HG03135 (cell line): ENCODE data around the gene ANKRD29.
"Not testable (repeated sequence)": the region's sequence is repeated elsewhere in the genome, so short reads cannot be mapped to it uniquely, and the experiment has no call there.

Experiments
- ATAC-seq: cut with Tn5 transposase; IDR thresholded peaks from one replicate; pipeline ENCODE4 v1.9.1; 2021; ENCODE audit warnings: mild to moderate bottlenecking, moderate library complexity; ENCODE audit not compliant: unreplicated experiment

Gene ANKRD29

GRCh38 chr18:23585007-23585871 is 77.5 kb downstream of the ANKRD29 start:
- ATAC-seq = no peak

- no peak for ATAC-seq
Observed at GRCh38 chr18:23584019-23584983, 78.4 kb downstream of the ANKRD29 start.

GRCh38 chr18:23583071-23583865 is 79.4 kb downstream of the ANKRD29 start:
- ATAC-seq = no peak

GRCh38 chr18:23580677-23581367 is 81.9 kb downstream of the ANKRD29 start:
- no peak for ATAC-seq

- ATAC-seq = no peak
Observed at GRCh38 chr18:23578891-23579653, 83.6 kb downstream of the ANKRD29 start.

- ATAC-seq = no peak
Observed at GRCh38 chr18:23578067-23578701, 84.5 kb downstream of the ANKRD29 start.

GRCh38 chr18:23577521-23577920 is 85.2 kb downstream of the ANKRD29 start:
- ATAC-seq = not testable (repeated sequence)

- ATAC-seq = no peak
Observed at GRCh38 chr18:23575309-23575651, 87.4 kb downstream of the ANKRD29 start.

- no peak for ATAC-seq
Observed at GRCh38 chr18:23574611-23575308, 88.0 kb downstream of the ANKRD29 start.

GRCh38 chr18:23573626-23574431 is 88.9 kb downstream of the ANKRD29 start:
- no peak for ATAC-seq

- no peak for ATAC-seq
Observed at GRCh38 chr18:23573020-23573419, 89.7 kb downstream of the ANKRD29 start.

- ATAC-seq = no peak
Observed at GRCh38 chr18:23572570-23572969, 90.1 kb downstream of the ANKRD29 start.

- no peak for ATAC-seq
Observed at GRCh38 chr18:23572012-23572411, 90.7 kb downstream of the ANKRD29 start.

- ATAC-seq = no peak
Observed at GRCh38 chr18:23570912-23571504, 91.7 kb downstream of the ANKRD29 start.

GRCh38 chr18:23569299-23570063 is 93.2 kb downstream of the ANKRD29 start:
- no peak for ATAC-seq

- no peak for ATAC-seq
Observed at GRCh38 chr18:23568281-23569138, 94.2 kb downstream of the ANKRD29 start.
